CD14-positive monocyte (primary cell): Measurements from ENCODE around the gene TJP2. TPM values are rescaled to one million over a fixed set of nuclear protein-coding genes. Genes with fewer than 3 reads are reported as not detected.
A peak's percentile ranks its signal among the peaks of the same experiment; 100 is the strongest.

Experiments used
- DNase-seq, 3 donors: peaks; one replicate each; pipeline ENCODE4 v3.0.0-alpha.2; 2011 to 2022
- H2AFZ ChIP-seq: 2 replicates; pipeline ENCODE4 v1.6.0; 2012; ENCODE audit warnings: mild to moderate bottlenecking, low read depth, low read length, inconsistent platforms; ENCODE audit not compliant: insufficient read depth, poor library complexity, severe bottlenecking
- H3K27ac ChIP-seq, 2 donors: 1 replicate in 1 of 2; 2 replicates in 1 of 2; pipeline ENCODE4 v1.5.1; 2012 to 2013; ENCODE audit warnings: low read length in 2 of 2, control low read depth in 1 of 2, inconsistent platforms in 1 of 2, low read depth in 1 of 2, mild to moderate bottlenecking in 1 of 2
- H3K27me3 ChIP-seq, 2 donors: one replicate each; pipeline versions ENCODE4 v1.6.0 to v1.6.1; 2011 to 2013; ENCODE audit warnings: low read length in 2 of 2; ENCODE audit not compliant: control insufficient read depth in 2 of 2, insufficient read depth in 2 of 2
- H3K36me3 ChIP-seq, 2 donors: replicated peaks in 1 of 2; 1 replicate in 1 of 2; 2 replicates in 1 of 2; pipeline versions ENCODE4 v1.5.1 to v1.6.1; 2012 to 2013; ENCODE audit warnings: low read length in 2 of 2, control low read depth in 1 of 2, inconsistent platforms in 1 of 2, mild to moderate bottlenecking in 1 of 2; ENCODE audit not compliant: insufficient read depth in 2 of 2, control insufficient read depth in 1 of 2
- H3K4me1 ChIP-seq, 2 donors: 1 replicate in 1 of 2; 2 replicates in 1 of 2; pipeline versions ENCODE4 v1.5.1 to v1.6.1; 2012 to 2013; ENCODE audit warnings: low read length in 2 of 2, control low read depth in 1 of 2, inconsistent platforms in 1 of 2, mild to moderate bottlenecking in 1 of 2, moderate library complexity in 1 of 2; ENCODE audit not compliant: insufficient read depth in 2 of 2, control insufficient read depth in 1 of 2
- H3K4me2 ChIP-seq: replicated peaks from 2 replicates; pipeline ENCODE3; 2012; ENCODE audit warnings: low read length, moderate library complexity, mild to moderate bottlenecking; ENCODE audit not compliant: poor library complexity, severe bottlenecking; ENCODE audit errors: extremely low read depth
- H3K4me3 ChIP-seq, 3 experiments: fragments of 200-600 bp in 1 of 3; sonication (generic) in 1 of 3; replicated peaks in 1 of 3; 1 replicate in 2 of 3; 2 replicates in 1 of 3; pipeline ENCODE4 v1.5.1; 2011 to 2013; ENCODE audit warnings: low read length in 3 of 3, mild to moderate bottlenecking in 3 of 3, control low read depth in 2 of 3, low read depth in 2 of 3, inconsistent platforms in 1 of 3, moderate library complexity in 1 of 3
- H3K79me2 ChIP-seq: 2 replicates; pipeline ENCODE4 v1.6.0; 2012; ENCODE audit warnings: mild to moderate bottlenecking, control low read depth, inconsistent platforms, low read length, moderate library complexity; ENCODE audit not compliant: insufficient read depth
- H3K9ac ChIP-seq: 2 replicates; pipeline ENCODE4 v1.6.0; 2017; ENCODE audit warnings: low read length, mild to moderate bottlenecking; ENCODE audit not compliant: insufficient read depth, poor library complexity, severe bottlenecking
- H3K9me3 ChIP-seq, 2 donors: replicated peaks in 1 of 2; 1 replicate in 1 of 2; 2 replicates in 1 of 2; pipeline versions ENCODE4 v1.5.1 to v1.6.1; 2012 to 2013; ENCODE audit warnings: low read length in 2 of 2, control low read depth in 1 of 2; ENCODE audit not compliant: control insufficient read depth in 1 of 2, insufficient read depth in 1 of 2
- H4K20me1 ChIP-seq: 2 replicates; pipeline ENCODE4 v1.6.0; 2012; ENCODE audit warnings: mild to moderate bottlenecking, low read length, control low read depth, moderate library complexity; ENCODE audit not compliant: insufficient read depth
- H3K27ac Mint-ChIP-seq, 7 donors: one replicate each; pipeline ENCODE4 v1.8.0; 2020; ENCODE audit warnings: mild to moderate bottlenecking in 7 of 7, mixed read lengths in 7 of 7, moderate library complexity in 6 of 7, inconsistent platforms in 2 of 7
- H3K27me3 Mint-ChIP-seq, 3 donors: one replicate each; pipeline ENCODE4 v1.8.0; 2021 to 2022; ENCODE audit warnings: low read depth in 3 of 3, mild to moderate bottlenecking in 3 of 3, mixed read lengths in 3 of 3, moderate library complexity in 3 of 3, inconsistent platforms in 1 of 3
- H3K36me3 Mint-ChIP-seq, 2 donors: one replicate each; pipeline ENCODE4 v1.8.0; 2020; ENCODE audit warnings: mixed read lengths in 2 of 2, inconsistent platforms in 1 of 2, mild to moderate bottlenecking in 1 of 2
- H3K4me1 Mint-ChIP-seq: one replicate; pipeline ENCODE4 v1.8.0; 2020; ENCODE audit warnings: mild to moderate bottlenecking, mixed read lengths
- H3K4me3 Mint-ChIP-seq, 2 donors: one replicate each; pipeline ENCODE4 v1.8.0; 2020; ENCODE audit warnings: mild to moderate bottlenecking in 2 of 2, mixed read lengths in 2 of 2, moderate library complexity in 1 of 2
- H3K9me3 Mint-ChIP-seq, 7 donors: one replicate each; pipeline ENCODE4 v1.8.0; 2020 to 2022; ENCODE audit warnings: mixed read lengths in 7 of 7, mild to moderate bottlenecking in 6 of 7, moderate library complexity in 6 of 7, inconsistent platforms in 2 of 7
- WGBS: methylation state at CpG from one replicate; pipeline ENCODE4 v1.1.5; 2013; ENCODE audit warnings: missing lambda C conversion rate; ENCODE audit not compliant: insufficient coverage; 5-methylcytosine and 5-hydroxymethylcytosine counted together
- intact Hi-C, 2 donors: fragments of 100-400 bp; cut with micrococcal nuclease; formaldehyde crosslinking; loops; one replicate each; pipeline versions ENCODE4 v1.15.0 to v1.15.1; 2023
- polyA plus RNA-seq, 3 donors: library from polyadenylated mRNA; depleted of rRNA in 1 of 3; unstranded in 2 of 3; stranded (reverse) in 1 of 3; fragments of 300-500 nt in 2 of 3; fragments of >200 nt in 1 of 3; fragmentation: Illumina TruSeq in 2 of 3; gene quantifications; 1 replicate in 2 of 3; 2 replicates in 1 of 3; pipeline ENCODE4 v1.2.3, GENCODE V29; 2012 to 2021
- TF ChIP-seq, protein P1 (sequence below): fragments of 200-600 bp; IDR thresholded peaks from one replicate; pipeline ENCODE4 v1.8.0; 2022; ENCODE audit warnings: antibody characterized with exemption, mild to moderate bottlenecking

TJP2 gene
- polyA plus RNA-seq, 3 donors: 8.0 to 17.8 (median 13.8) TPM

DNA sequence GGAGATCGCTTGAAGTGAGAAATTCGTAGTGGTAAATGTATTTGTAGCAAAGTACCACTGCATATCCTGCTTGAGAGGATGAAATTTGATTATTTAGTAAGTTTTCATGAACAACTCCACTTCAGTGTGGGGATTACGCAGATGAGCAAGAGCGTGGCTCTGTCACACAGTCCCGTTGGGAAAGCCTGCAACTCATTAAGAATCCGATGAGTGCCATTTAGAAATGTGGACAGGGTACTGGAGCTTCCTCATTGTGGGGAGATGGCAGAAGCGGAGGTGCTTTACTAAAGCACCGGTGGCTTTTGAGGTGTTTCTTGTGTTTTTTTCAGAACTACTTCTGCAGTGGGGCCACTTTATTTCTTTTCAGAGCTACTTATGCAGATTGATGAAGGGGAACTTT is 1.4 kb downstream of the TJP2 start:
- H3K36me3 ChIP-seq: no peaks in the 10 kb centered on the region
- Mint-ChIP-seq H3K4me1 (peaks cover 62% of the 10 kb centered on the region), H3K27ac (peak overlapping the region; percentile 40 to 93 (median 84)), H3K4me3 (peak overlapping the region; percentile 95 to 97), H3K27me3 (peaks cover 4 to 16% (median 15%) of the 10 kb centered on the region in 3 donors), H3K36me3 (peaks cover 0 to 8% of the 10 kb centered on the region in 2 donors), H3K9me3 (peaks cover 0 to 2% (median 0%) of the 10 kb centered on the region in 7 donors)
- peak overlapping the region; percentile 91 for H3K4me2 ChIP-seq
- peaks cover 43 to 55% of the 10 kb centered on the region in 2 donors for H3K4me1 ChIP-seq
- no peak overlapping the region for H2AFZ ChIP-seq
- H3K9me3 ChIP-seq: no peaks in the 10 kb centered on the region
- peak overlapping the region in 1 of 2 donors; percentile 84 for H3K27ac ChIP-seq
- peak overlapping the region; percentile 80 for H3K9ac ChIP-seq
- H3K79me2 ChIP-seq: peaks cover 22% of the 10 kb centered on the region
- H4K20me1 ChIP-seq: no peaks in the 10 kb centered on the region
- WGBS: 8% methylated on average over 5 of the region's 8 CpGs
- peak; percentile 68 to 90 (median 71) for DNase-seq
- intact Hi-C loops: no loop called here
- H3K4me3 ChIP-seq: peak overlapping the region; percentile 73 to 82 (median 73)
- TF ChIP-seq, protein P1, sequence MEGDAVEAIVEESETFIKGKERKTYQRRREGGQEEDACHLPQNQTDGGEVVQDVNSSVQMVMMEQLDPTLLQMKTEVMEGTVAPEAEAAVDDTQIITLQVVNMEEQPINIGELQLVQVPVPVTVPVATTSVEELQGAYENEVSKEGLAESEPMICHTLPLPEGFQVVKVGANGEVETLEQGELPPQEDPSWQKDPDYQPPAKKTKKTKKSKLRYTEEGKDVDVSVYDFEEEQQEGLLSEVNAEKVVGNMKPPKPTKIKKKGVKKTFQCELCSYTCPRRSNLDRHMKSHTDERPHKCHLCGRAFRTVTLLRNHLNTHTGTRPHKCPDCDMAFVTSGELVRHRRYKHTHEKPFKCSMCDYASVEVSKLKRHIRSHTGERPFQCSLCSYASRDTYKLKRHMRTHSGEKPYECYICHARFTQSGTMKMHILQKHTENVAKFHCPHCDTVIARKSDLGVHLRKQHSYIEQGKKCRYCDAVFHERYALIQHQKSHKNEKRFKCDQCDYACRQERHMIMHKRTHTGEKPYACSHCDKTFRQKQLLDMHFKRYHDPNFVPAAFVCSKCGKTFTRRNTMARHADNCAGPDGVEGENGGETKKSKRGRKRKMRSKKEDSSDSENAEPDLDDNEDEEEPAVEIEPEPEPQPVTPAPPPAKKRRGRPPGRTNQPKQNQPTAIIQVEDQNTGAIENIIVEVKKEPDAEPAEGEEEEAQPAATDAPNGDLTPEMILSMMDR: no peak
- no peaks in the 10 kb centered on the region for H3K27me3 ChIP-seq

DNA sequence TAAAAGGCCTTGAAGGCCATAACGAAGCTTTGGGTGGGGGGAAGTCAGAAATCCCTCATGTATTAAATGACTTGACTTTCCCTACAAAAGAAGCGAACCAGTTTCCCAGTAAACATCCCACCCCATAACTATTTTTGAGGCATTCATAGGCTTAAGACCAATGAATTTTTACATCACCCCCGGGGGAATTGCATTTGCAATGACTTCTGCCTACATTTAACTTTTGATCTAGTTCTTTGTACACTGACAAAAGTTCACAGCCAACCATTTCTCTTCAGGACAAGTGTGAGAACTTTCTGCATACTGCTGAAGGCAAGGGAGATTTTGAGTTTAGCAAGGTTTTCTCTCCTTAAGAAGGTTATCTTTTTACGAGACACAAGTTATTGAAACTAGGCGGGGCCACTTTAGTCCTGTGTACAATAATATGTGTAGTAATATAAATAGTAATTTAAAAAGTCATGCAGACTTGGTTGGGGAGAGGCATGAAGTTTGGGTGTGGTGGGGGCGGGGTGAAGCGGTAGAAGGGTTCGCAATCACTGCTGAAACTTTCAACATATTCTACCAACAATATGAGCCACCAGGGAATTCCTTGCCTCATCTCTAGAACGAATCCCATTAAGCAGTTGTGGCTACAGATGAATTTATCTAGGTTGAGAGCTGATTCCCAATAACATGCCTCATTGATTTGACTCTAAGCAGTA is 2.5 kb downstream of the TJP2 start:
- H3K9me3 ChIP-seq: no peaks in the 10 kb centered on the region
- no peaks in the 10 kb centered on the region for H3K36me3 ChIP-seq
- no peak overlapping the region for H3K4me3 ChIP-seq
- intact Hi-C loops: no loop called here
- Mint-ChIP-seq H3K27ac (peak overlapping the region in 1 of 7 donors; percentile 82), H3K9me3 (peaks cover 0 to 2% (median 0%) of the 10 kb centered on the region in 7 donors), H3K4me1 (peaks cover 61% of the 10 kb centered on the region), H3K27me3 (peaks cover 4 to 16% (median 15%) of the 10 kb centered on the region in 3 donors), H3K36me3 (peaks cover 0 to 5% of the 10 kb centered on the region in 2 donors), H3K4me3 (no peak overlapping the region)
- H3K79me2 ChIP-seq: peaks cover 23% of the 10 kb centered on the region
- peak in 1 of 3 donors; percentile 46 for DNase-seq
- H3K9ac ChIP-seq: no peak overlapping the region
- peaks cover 45 to 56% of the 10 kb centered on the region in 2 donors for H3K4me1 ChIP-seq
- H2AFZ ChIP-seq: no peak overlapping the region
- no peak overlapping the region for H3K27ac ChIP-seq
- no peaks in the 10 kb centered on the region for H4K20me1 ChIP-seq
- H3K4me2 ChIP-seq: no peak overlapping the region
- TF ChIP-seq, protein P1: no peak
- no peaks in the 10 kb centered on the region for H3K27me3 ChIP-seq
- 100% methylated on average over 2 of the region's 9 CpGs for WGBS
